Measurements from ENCODE around the gene SAA4.
"Not testable (repeated sequence)": the region's sequence is repeated elsewhere in the genome, so short reads cannot be mapped to it uniquely, and the experiment has no call there.

The SAA4 gene

GRCh38 chr11:18246379-18247190 lies 10.0 kb upstream of the SAA4 start:
- not testable (repeated sequence) for DNase-seq (ENCODE audit: low read depth)

- peak; percentile 3 for DNase-seq (ENCODE audit: low read depth)
These were observed 8.8 kb upstream of the SAA4 start for GRCh38 chr11:18245396-18245795.

GRCh38 chr11:18243783-18244362 lies 7.3 kb upstream of the SAA4 start:
- peak; percentile 27 for DNase-seq (ENCODE audit: low read depth)

GRCh38 chr11:18239655-18240054 lies 3.1 kb upstream of the SAA4 start:
- DNase-seq (ENCODE audit: low read depth), result no peak

- DNase-seq (ENCODE audit: low read depth), result no peak
These were observed 938 bp downstream of the SAA4 start for GRCh38 chr11:18235394-18236334.

GRCh38 chr11:18233912-18234311 lies 2.7 kb downstream of the SAA4 start:
- no peak for DNase-seq (ENCODE audit: low read depth)

GRCh38 chr11:18230859-18231258 lies 5.7 kb downstream of the SAA4 start:
- no peak for DNase-seq (ENCODE audit: low read depth)

GRCh38 chr11:18229501-18229900 lies 7.1 kb downstream of the SAA4 start:
- no peak for DNase-seq (ENCODE audit: low read depth)

GRCh38 chr11:18225913-18226312 lies 10.7 kb downstream of the SAA4 start:
- no peak for DNase-seq (ENCODE audit: low read depth)

GRCh38 chr11:18223591-18224387 lies 12.8 kb downstream of the SAA4 start:
- no peak for DNase-seq (ENCODE audit: low read depth)

- DNase-seq (ENCODE audit: low read depth), result no peak
These were observed 13.7 kb downstream of the SAA4 start for GRCh38 chr11:18222814-18223421.

- DNase-seq (ENCODE audit: low read depth), result no peak
These were observed 15.2 kb downstream of the SAA4 start for GRCh38 chr11:18221274-18221876.

GRCh38 chr11:18209058-18209457 lies 27.5 kb downstream of the SAA4 start:
- DNase-seq (ENCODE audit: low read depth), result no peak

GRCh38 chr11:18204771-18205170 lies 31.8 kb downstream of the SAA4 start:
- no peak for DNase-seq (ENCODE audit: low read depth)

GRCh38 chr11:18204220-18204619 lies 32.4 kb downstream of the SAA4 start:
- DNase-seq (ENCODE audit: low read depth), result no peak

- DNase-seq (ENCODE audit: low read depth), result peak; percentile 0
These were observed 32.9 kb downstream of the SAA4 start for GRCh38 chr11:18203723-18204122.

- DNase-seq (ENCODE audit: low read depth), result not testable (repeated sequence)
These were observed 38.9 kb downstream of the SAA4 start for GRCh38 chr11:18197738-18198137.

GRCh38 chr11:18196532-18196931 lies 40.1 kb downstream of the SAA4 start:
- DNase-seq (ENCODE audit: low read depth), result no peak

- no peak for DNase-seq (ENCODE audit: low read depth)
These were observed 43.6 kb downstream of the SAA4 start for GRCh38 chr11:18193010-18193409.

GRCh38 chr11:18191376-18191775 lies 45.2 kb downstream of the SAA4 start:
- DNase-seq (ENCODE audit: low read depth), result no peak

Measured in stromal cell of bone marrow (primary cell).